HCT116 (cell line): ENCODE results near the gene ATP2A3. TPM values are rescaled to one million over a fixed set of nuclear protein-coding genes. Genes with fewer than 3 reads are reported as not detected.

ENCODE experiments used
- ATAC-seq: fragments of 200-7000 bp; cut with Tn5 transposase; 2 replicates; pipeline ENCODE4 v1.9.1; 2020; ENCODE audit warnings: mild to moderate bottlenecking, moderate library complexity
- BruUV-seq: library from RNA; stranded (reverse); fragments of 400-500 nt; replicated peaks from 2 replicates; lab custom pipeline; 2021; lab: Mats Ljungman, UMichigan
- CTCF ChIA-PET: fragments of 300-600 bp; sonication (Branson Sonifier 250); formaldehyde crosslinking; loops from one replicate; lab custom pipeline; 2021; ENCODE audit warnings: antibody characterized with exemption; lab: Charles Lee
- POLR2A ChIA-PET: fragments of 300-600, 350-600 bp; sonication (Branson Sonifier 250); formaldehyde crosslinking; loops from one replicate; lab custom pipeline; 2021; ENCODE audit warnings: antibody characterized with exemption; lab: Charles Lee
- RAD21 ChIA-PET, 2 experiments: fragments of 300-600 bp; sonication (Branson Sonifier 250); formaldehyde crosslinking; loops; one replicate each; lab custom pipeline; 2023; ENCODE audit warnings: low total read pairs in 2 of 2; ENCODE audit not compliant: uncharacterized antibody in 2 of 2, unreplicated experiment in 2 of 2, low non-redundant PET in 1 of 2; lab: Charles Lee
- DNase-seq: peaks from one replicate; pipeline ENCODE4 v3.0.0-alpha.2; 2010; ENCODE audit warnings: low read depth, low spot score
- H2AFZ ChIP-seq: fragments of 200-600 bp; shearing (Covaris generic), sonication (generic); 2 replicates; pipeline ENCODE4 v1.6.1; 2017; ENCODE audit warnings: low read depth, mixed run types, mixed read lengths, antibody characterized with exemption, low read length; ENCODE audit not compliant: poor library complexity, severe bottlenecking
- H3K27ac ChIP-seq: 2 replicates; pipeline ENCODE4 v1.5.1; 2012; ENCODE audit warnings: low read depth, low read length
- H3K27me3 ChIP-seq: fragments of 200-600 bp; sonication (generic); 2 replicates; pipeline ENCODE4 v1.6.1; 2016; ENCODE audit warnings: mixed run types, low read length, mixed read lengths; ENCODE audit not compliant: insufficient read depth
- H3K36me3 ChIP-seq, 2 experiments: fragments of 200-500 bp in 1 of 2; fragments of 200-600 bp in 1 of 2; sonication (Bioruptor generic) in 1 of 2; sonication (generic) in 1 of 2; 2 replicates each; pipeline versions ENCODE4 v1.5.1 to v1.6.1; 2014 to 2016; ENCODE audit warnings: low read length in 2 of 2, inconsistent platforms in 1 of 2, mixed read lengths in 1 of 2, mixed run types in 1 of 2; ENCODE audit not compliant: insufficient read depth in 2 of 2, control insufficient read depth in 1 of 2
- H3K4me1 ChIP-seq, 2 experiments: fragments of 200-600 bp in 1 of 2; sonication (generic) in 1 of 2; 2 replicates each; pipeline versions ENCODE4 v1.5.1 to v1.6.1; 2012 to 2017; ENCODE audit warnings: low read length in 2 of 2, inconsistent platforms in 1 of 2, mild to moderate bottlenecking in 1 of 2, mixed read lengths in 1 of 2, mixed run types in 1 of 2, moderate library complexity in 1 of 2; ENCODE audit not compliant: insufficient read depth in 2 of 2, control insufficient read depth in 1 of 2
- H3K4me2 ChIP-seq: fragments of 200-600 bp; sonication (generic); 2 replicates; pipeline ENCODE4 v1.6.1; 2017; ENCODE audit warnings: mixed run types, low read length, mixed read lengths
- H3K4me3 ChIP-seq, 2 experiments: fragments of 200-600 bp in 1 of 2; sonication (generic) in 1 of 2; replicated peaks in 1 of 2; 2 replicates each; pipeline ENCODE4 v1.5.1; 2011 to 2016; ENCODE audit warnings: low read length in 2 of 2, control low read depth in 1 of 2, low read depth in 1 of 2, mild to moderate bottlenecking in 1 of 2, mixed read lengths in 1 of 2, mixed run types in 1 of 2
- H3K79me2 ChIP-seq: fragments of 200-600 bp; sonication (generic); 2 replicates; pipeline ENCODE4 v1.6.1; 2017; ENCODE audit warnings: mild to moderate bottlenecking, mixed run types, low read length, moderate library complexity, mixed read lengths; ENCODE audit not compliant: insufficient read depth
- H3K9ac ChIP-seq: fragments of 200-600 bp; sonication (generic); 2 replicates; pipeline ENCODE4 v1.6.1; 2016; ENCODE audit warnings: low read length, mixed read lengths
- H3K9me2 ChIP-seq: fragments of 200-600 bp; sonication (generic), shearing (Covaris generic); 2 replicates; pipeline ENCODE4 v1.6.1; 2017; ENCODE audit warnings: mixed run types, mild to moderate bottlenecking, moderate library complexity; ENCODE audit not compliant: insufficient read depth
- H3K9me3 ChIP-seq, 2 experiments: fragments of 200-500 bp in 1 of 2; fragments of 200-600 bp in 1 of 2; sonication (Bioruptor generic) in 1 of 2; sonication (generic) in 1 of 2; 2 replicates each; pipeline ENCODE4 v1.6.1; 2014 to 2017; ENCODE audit warnings: low read length in 2 of 2, mixed read lengths in 2 of 2, inconsistent platforms in 1 of 2, low read depth in 1 of 2, mild to moderate bottlenecking in 1 of 2, mixed run types in 1 of 2, moderate library complexity in 1 of 2; ENCODE audit not compliant: control insufficient read depth in 1 of 2, insufficient read depth in 1 of 2
- H4K20me1 ChIP-seq: fragments of 200-600 bp; sonication (generic), shearing (Covaris generic); 2 replicates; pipeline ENCODE4 v1.6.1; 2017; ENCODE audit warnings: mixed run types, mild to moderate bottlenecking, moderate library complexity; ENCODE audit not compliant: insufficient read depth
- ATF3 ChIP-seq: IDR thresholded peaks from 2 replicates; pipeline ENCODE4 v1.6.1; 2012
- CTCF ChIP-seq, 3 experiments: fragments of 200-600 bp in 1 of 3; sonication (generic) in 1 of 3; IDR thresholded peaks in 2 of 3; conservative IDR thresholded peaks in 1 of 3; 2 replicates each; pipeline ENCODE4 v1.5.1; 2012 to 2017; ENCODE audit warnings: low read depth in 2 of 3, low read length in 2 of 3, antibody characterized with exemption in 1 of 3, borderline replicate concordance in 1 of 3, control low read depth in 1 of 3, mild to moderate bottlenecking in 1 of 3, mixed read lengths in 1 of 3, mixed run types in 1 of 3, moderate library complexity in 1 of 3; ENCODE audit not compliant: insufficient read depth in 1 of 3
- ELF1 ChIP-seq: IDR thresholded peaks from 2 replicates; pipeline ENCODE4 v1.6.1; 2012; ENCODE audit warnings: low read depth, borderline replicate concordance
- FOSL1 ChIP-seq: IDR thresholded peaks from 2 replicates; pipeline ENCODE4 v1.6.1; 2012; ENCODE audit warnings: low read depth
- POLR2A ChIP-seq: IDR thresholded peaks from 2 replicates; pipeline ENCODE4 v1.7.0; 2011; ENCODE audit warnings: borderline replicate concordance; ENCODE audit not compliant: insufficient read depth, insufficient read length; ENCODE audit errors: extremely low read depth
- POLR2AphosphoS5 ChIP-seq: IDR thresholded peaks from 2 replicates; pipeline ENCODE4 v1.6.1; 2011; ENCODE audit warnings: mild to moderate bottlenecking, low read depth, low read length, moderate library complexity
- RAD21 ChIP-seq: IDR thresholded peaks from 2 replicates; pipeline ENCODE4 v1.6.1; 2012; ENCODE audit warnings: low read depth, mild to moderate bottlenecking
- SRF ChIP-seq: IDR thresholded peaks from 2 replicates; pipeline ENCODE4 v1.6.1; 2012; ENCODE audit warnings: low read depth
- YY1 ChIP-seq: IDR thresholded peaks from 2 replicates; pipeline ENCODE4 v1.6.1; 2011; ENCODE audit warnings: low read length, low read depth, moderate library complexity, mild to moderate bottlenecking; ENCODE audit not compliant: insufficient replicate concordance; ENCODE audit errors: extremely low read depth
- ZBTB33 ChIP-seq: IDR thresholded peaks from 2 replicates; pipeline ENCODE4 v1.6.1; 2011; ENCODE audit warnings: mild to moderate bottlenecking, low read length, moderate library complexity; ENCODE audit not compliant: insufficient replicate concordance; ENCODE audit errors: extremely low read depth
- ZFX ChIP-seq: fragments of 450-650 bp; IDR thresholded peaks from 2 replicates; pipeline ENCODE4 v1.6.1; 2017
- intact Hi-C: fragments of 100-400 bp; cut with micrococcal nuclease; formaldehyde crosslinking; loops from 2 replicates; pipeline ENCODE4 v1.10.0; 2022
- total RNA-seq: library from RNA; stranded (reverse); gene quantifications from one replicate; pipeline ENCODE4 v1.2.1, GENCODE V29; 2021; ENCODE audit not compliant: unreplicated experiment

The ATP2A3 gene
- total RNA-seq, 1 experiment from 2014 or later = 23.1 TPM

GRCh38 chr17:3998436-3998835 is 34.2 kb upstream of the ATP2A3 start:
- POLR2A ChIA-PET = interaction anchor here (1.3 kb wide), 1 partner anchor 34 kb away, joined by 4 read pairs; the partner anchor contains the start of gene ATP2A3
- no peak for ATAC-seq
- Histone ChIP-seq H2AFZ (no peak overlapping the region), H3K9me2 (no peaks in the 10 kb centered on the region), H3K27ac (no peak overlapping the region), H3K4me2 (no peak overlapping the region), H4K20me1 (no peaks in the 10 kb centered on the region), H3K9me3 (no peaks in the 10 kb centered on the region), H3K4me3 (no peak overlapping the region), H3K4me1 (peaks cover 0 to 6% of the 10 kb centered on the region in 2 experiments; a peak in 2 of 4 replicates), H3K27me3 (no peaks in the 10 kb centered on the region), H3K9ac (no peak overlapping the region), H3K36me3 (no peaks in the 10 kb centered on the region), H3K79me2 (no peaks in the 10 kb centered on the region)
- TF ChIP-seq YY1 (no peak), POLR2AphosphoS5 (no peak), ELF1 (no peak), SRF (no peak), FOSL1 (no peak), POLR2A (no peak), CTCF (IDR thresholded peaks at IDR 0.05 in 2 of 3, conservative IDR thresholded peaks at IDR 0.05 in 1 of 3; ENCODE audit: borderline replicate concordance in 1 of 3, insufficient read depth in 1 of 3, low read depth in 2 of 3, low read length in 2 of 3) (no peak), ATF3 (no peak), ZFX (no peak), ZBTB33 (no peak), RAD21 (no peak)
- intact Hi-C loops = no loop called here
- CTCF ChIA-PET = interaction anchor here (1.2 to 1.6 kb wide), 2 partner anchors 85 to 154 kb away, joined by 3 to 6 read pairs; no protein-coding TSS in a partner anchor
- RAD21 ChIA-PET = no interaction called here
- BruUV-seq = no TSS peak
- no peak for DNase-seq
